Subcutaneous abdominal adipose tissue (tissue), 5 donors: ENCODE measurements around the gene ENPEP.
"Not testable (repeated sequence)": the region's sequence is repeated elsewhere in the genome, so short reads cannot be mapped to it uniquely, and the experiment has no call there.

ENCODE experiments used
- H3K27ac ChIP-seq: one replicate; pipeline ENCODE4 v1.7.0; 2013; ENCODE audit warnings: low read depth, mild to moderate bottlenecking, inconsistent platforms, low read length, moderate library complexity
- H3K27me3 ChIP-seq, 5 donors: one replicate each; pipeline ENCODE4 v1.7.0; 2013; ENCODE audit warnings: low read length in 5 of 5, inconsistent platforms in 1 of 5; ENCODE audit not compliant: control insufficient read depth in 5 of 5, insufficient read depth in 4 of 5
- H3K36me3 ChIP-seq, 5 donors: one replicate each; pipeline ENCODE4 v1.7.0; 2013; ENCODE audit warnings: low read length in 5 of 5; ENCODE audit not compliant: control insufficient read depth in 5 of 5, insufficient read depth in 5 of 5
- H3K4me1 ChIP-seq, 5 donors: one replicate each; pipeline ENCODE4 v1.7.0; 2013; ENCODE audit warnings: low read length in 5 of 5, mild to moderate bottlenecking in 3 of 5, moderate library complexity in 1 of 5; ENCODE audit not compliant: control insufficient read depth in 5 of 5, insufficient read depth in 5 of 5
- H3K4me3 ChIP-seq, 5 donors: one replicate each; pipeline ENCODE4 v1.7.0; 2013; ENCODE audit warnings: low read length in 5 of 5, low read depth in 1 of 5
- H3K9ac ChIP-seq, 5 donors: one replicate each; pipeline ENCODE4 v1.7.0; 2013; ENCODE audit warnings: low read length in 5 of 5, mild to moderate bottlenecking in 4 of 5, moderate library complexity in 3 of 5
- H3K9me3 ChIP-seq, 5 donors: one replicate each; pipeline ENCODE4 v1.7.0; 2013; ENCODE audit warnings: low read length in 5 of 5; ENCODE audit not compliant: control insufficient read depth in 5 of 5
- donor health status: healthy.
- donor health status: healthy.
- donor health status: healthy.
- donor health status: healthy.
- donor health status: healthy.

The ENPEP gene

GRCh38 chr4:110540982-110541451, 65.1 kb downstream of the ENPEP start:
- Histone ChIP-seq H3K27ac (no peak overlapping the region), H3K4me1 (no peaks in the 10 kb centered on the region), H3K4me3 (no peak overlapping the region), H3K36me3 (no peaks in the 10 kb centered on the region), H3K27me3 (no peaks in the 10 kb centered on the region), H3K9me3 (peaks cover 0 to 2% (median 0%) of the 10 kb centered on the region in 5 donors), H3K9ac (no peak overlapping the region)

- no peak overlapping the region for H3K4me3 ChIP-seq
- H3K36me3 ChIP-seq = peaks cover 0 to 2% (median 0%) of the 10 kb centered on the region in 5 donors
- no peak overlapping the region for H3K9ac ChIP-seq
- no peaks in the 10 kb centered on the region for H3K4me1 ChIP-seq
- H3K9me3 ChIP-seq = no peaks in the 10 kb centered on the region
- H3K27me3 ChIP-seq = no peaks in the 10 kb centered on the region
- H3K27ac ChIP-seq = no peak overlapping the region
Measured at GRCh38 chr4:110543577-110543976, 67.6 kb downstream of the ENPEP start.

DNA sequence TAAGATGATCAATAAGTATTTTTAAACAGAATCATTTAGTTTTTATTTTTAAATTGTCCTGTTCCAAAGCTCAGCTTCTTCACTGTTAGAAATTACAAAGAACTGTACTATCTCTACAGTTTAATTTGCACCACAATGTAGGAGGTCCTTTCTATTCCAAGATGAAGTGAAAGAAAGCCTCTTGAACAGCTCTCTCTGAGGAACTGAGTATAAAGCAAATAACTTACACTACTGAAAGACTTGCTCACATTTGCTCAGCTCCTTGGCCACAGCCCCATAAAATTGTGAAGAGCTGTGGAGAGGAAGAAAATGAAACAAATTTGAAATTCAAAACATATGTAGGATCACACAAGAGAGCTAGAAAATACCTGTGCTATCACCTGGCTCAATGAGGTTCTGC, 68.6 kb downstream of the ENPEP start:
- Histone ChIP-seq H3K36me3 (peaks cover 0 to 2% (median 0%) of the 10 kb centered on the region in 5 donors), H3K4me3 (no peak overlapping the region), H3K9me3 (no peaks in the 10 kb centered on the region), H3K9ac (no peak overlapping the region), H3K27ac (no peak overlapping the region), H3K27me3 (no peaks in the 10 kb centered on the region), H3K4me1 (no peaks in the 10 kb centered on the region)

- peaks cover 0 to 2% (median 0%) of the 10 kb centered on the region in 5 donors for H3K36me3 ChIP-seq
- H3K4me1 ChIP-seq = no peaks in the 10 kb centered on the region
- no peak overlapping the region for H3K9ac ChIP-seq
- H3K27ac ChIP-seq = no peak overlapping the region
- no peaks in the 10 kb centered on the region for H3K27me3 ChIP-seq
- H3K9me3 ChIP-seq = no peaks in the 10 kb centered on the region
- H3K4me3 ChIP-seq = no peak overlapping the region
Measured at GRCh38 chr4:110550260-110550659, 74.3 kb downstream of the ENPEP start.

DNA sequence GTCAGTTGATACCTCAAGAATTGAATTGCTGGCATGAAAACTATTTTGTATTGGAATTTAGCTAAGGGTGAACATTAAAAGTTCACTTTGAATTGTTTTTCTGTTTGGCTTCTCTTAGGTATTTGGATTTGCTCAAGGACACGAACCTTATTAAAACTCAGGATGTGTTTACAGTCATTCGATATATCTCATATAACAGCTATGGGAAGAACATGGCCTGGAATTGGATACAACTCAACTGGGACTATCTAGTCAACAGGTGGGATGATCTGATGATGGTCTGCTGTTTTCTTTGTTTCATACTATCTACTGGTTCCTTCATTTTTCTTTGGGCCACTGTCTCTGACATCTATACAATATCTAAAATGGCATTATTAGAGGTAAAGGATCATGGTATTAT, 77.2 kb downstream of the ENPEP start:
- no peaks in the 10 kb centered on the region for H3K36me3 ChIP-seq

DNA sequence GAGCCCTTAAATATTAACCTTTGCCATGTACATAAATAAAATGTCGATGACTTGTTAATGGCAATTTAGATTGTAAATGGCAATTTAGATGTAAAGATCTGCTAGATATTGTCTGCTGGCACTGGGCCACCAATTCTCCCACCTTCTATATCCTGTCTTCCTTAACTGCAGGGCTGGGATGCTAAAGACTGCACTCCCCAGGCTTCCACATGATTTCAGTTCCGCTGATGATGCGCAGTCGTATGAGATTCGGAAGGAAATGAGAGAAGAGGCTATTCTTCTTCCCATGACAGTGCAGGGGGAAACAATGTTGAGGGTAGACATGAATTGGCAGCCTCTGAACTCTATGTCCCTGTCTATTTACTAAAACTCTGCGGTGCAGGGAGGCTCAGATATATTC, 91.3 kb downstream of the ENPEP start:
- no peak overlapping the region for H3K9ac ChIP-seq
- H3K27ac ChIP-seq = no peak overlapping the region
- H3K4me3 ChIP-seq = no peak overlapping the region
- no peaks in the 10 kb centered on the region for H3K4me1 ChIP-seq
- no peaks in the 10 kb centered on the region for H3K27me3 ChIP-seq
- H3K9me3 ChIP-seq = no peaks in the 10 kb centered on the region
- no peaks in the 10 kb centered on the region for H3K36me3 ChIP-seq

More for the DNA sequence above, 77.2 kb downstream of the ENPEP start:
- Histone ChIP-seq H3K27me3 (no peaks in the 10 kb centered on the region), H3K9me3 (no peaks in the 10 kb centered on the region), H3K4me3 (no peak overlapping the region), H3K9ac (no peak overlapping the region), H3K4me1 (no peaks in the 10 kb centered on the region), H3K27ac (no peak overlapping the region)

GRCh38 chr4:110576696-110577095, 100.7 kb downstream of the ENPEP start:
- H3K9ac ChIP-seq = not testable (repeated sequence)

DNA sequence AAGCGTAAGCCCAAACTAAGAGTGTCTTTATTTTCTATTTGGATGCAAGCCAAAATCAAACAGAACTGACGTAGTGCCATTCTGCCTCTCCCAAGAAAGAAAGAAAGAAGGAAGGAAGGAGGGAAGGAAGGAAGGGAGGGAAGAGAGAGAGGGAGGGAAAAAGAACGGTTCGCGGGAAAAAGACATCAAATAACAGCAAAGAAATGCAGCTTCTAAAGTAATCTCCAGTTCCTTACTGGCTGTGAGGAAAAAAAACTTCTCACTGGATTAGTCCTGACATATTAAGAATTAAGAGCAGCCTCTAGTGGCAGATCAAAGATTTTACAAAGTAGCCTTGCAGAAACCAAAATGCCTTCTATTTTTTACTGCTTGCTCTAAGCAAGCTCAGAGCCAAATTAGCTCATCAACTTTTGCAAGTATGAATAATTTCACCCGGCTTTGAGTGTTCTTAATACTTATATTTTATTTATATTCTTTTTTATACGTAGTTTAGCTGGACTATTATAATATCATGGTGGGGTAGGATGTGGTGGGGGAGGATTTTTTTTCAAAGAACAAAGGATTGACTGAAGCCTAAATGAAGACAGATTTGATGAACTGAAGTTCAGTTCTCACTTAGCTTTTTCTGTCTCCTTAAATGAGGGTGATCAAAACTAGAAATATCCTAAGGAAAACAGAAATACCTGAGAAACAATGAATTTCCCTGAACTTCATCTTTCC, 110.3 kb downstream of the ENPEP start:
- Histone ChIP-seq H3K9ac (no peak overlapping the region), H3K27me3 (no peaks in the 10 kb centered on the region), H3K27ac (no peak overlapping the region), H3K4me1 (peaks cover 0 to 4% (median 0%) of the 10 kb centered on the region in 5 donors), H3K4me3 (peak overlapping the region in 2 of 5 donors; percentile 12 to 28), H3K9me3 (no peaks in the 10 kb centered on the region), H3K36me3 (no peaks in the 10 kb centered on the region)

More at GRCh38 chr4:110576696-110577095, 100.7 kb downstream of the ENPEP start:
- H3K36me3 ChIP-seq, H3K27me3 ChIP-seq, H3K27ac ChIP-seq, H3K4me1 ChIP-seq, H3K4me3 ChIP-seq, H3K9me3 ChIP-seq: not testable (repeated sequence)

- no peak overlapping the region for H3K27ac ChIP-seq
- H3K27me3 ChIP-seq = no peaks in the 10 kb centered on the region
- no peak overlapping the region for H3K4me3 ChIP-seq
- no peaks in the 10 kb centered on the region for H3K36me3 ChIP-seq
- no peak overlapping the region for H3K9ac ChIP-seq
- peaks cover 0 to 4% (median 0%) of the 10 kb centered on the region in 5 donors for H3K4me1 ChIP-seq
- no peaks in the 10 kb centered on the region for H3K9me3 ChIP-seq
Measured at GRCh38 chr4:110587666-110588285, 111.8 kb downstream of the ENPEP start.

DNA sequence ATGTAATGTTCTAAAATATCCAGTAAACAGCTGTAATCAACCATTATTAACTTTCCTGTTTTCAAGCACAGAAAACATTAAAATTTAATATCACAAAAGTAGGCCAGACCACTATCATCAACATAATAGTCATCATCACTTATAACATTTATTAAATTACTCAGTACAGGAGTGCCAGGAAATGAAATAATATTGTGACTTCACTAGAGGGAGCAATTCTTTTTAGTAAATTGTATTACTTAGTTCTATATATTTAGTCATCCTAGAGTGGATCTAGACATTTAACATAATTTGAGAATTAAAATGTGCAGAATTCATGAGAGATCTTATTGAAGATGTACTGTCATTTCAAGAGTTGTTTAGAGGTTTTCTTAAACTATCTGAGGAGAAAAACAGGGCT, 113.3 kb downstream of the ENPEP start:
- Histone ChIP-seq H3K4me1 (peaks cover 0 to 4% (median 0%) of the 10 kb centered on the region in 5 donors), H3K27me3 (no peaks in the 10 kb centered on the region), H3K9ac (no peak overlapping the region), H3K9me3 (no peaks in the 10 kb centered on the region), H3K36me3 (no peaks in the 10 kb centered on the region), H3K4me3 (no peak overlapping the region), H3K27ac (no peak overlapping the region)
